ENCODE measurements around the gene PPP2R5C. TPM values are rescaled to one million over a fixed set of nuclear protein-coding genes. Genes with fewer than 3 reads are reported as not detected.
"Not testable (repeated sequence)": the region's sequence is repeated elsewhere in the genome, so short reads cannot be mapped to it uniquely, and the experiment has no call there.

Gene PPP2R5C
- total RNA-seq, 3 donors from 2014 or later: 90.5 to 105 (median 102) TPM

DNA sequence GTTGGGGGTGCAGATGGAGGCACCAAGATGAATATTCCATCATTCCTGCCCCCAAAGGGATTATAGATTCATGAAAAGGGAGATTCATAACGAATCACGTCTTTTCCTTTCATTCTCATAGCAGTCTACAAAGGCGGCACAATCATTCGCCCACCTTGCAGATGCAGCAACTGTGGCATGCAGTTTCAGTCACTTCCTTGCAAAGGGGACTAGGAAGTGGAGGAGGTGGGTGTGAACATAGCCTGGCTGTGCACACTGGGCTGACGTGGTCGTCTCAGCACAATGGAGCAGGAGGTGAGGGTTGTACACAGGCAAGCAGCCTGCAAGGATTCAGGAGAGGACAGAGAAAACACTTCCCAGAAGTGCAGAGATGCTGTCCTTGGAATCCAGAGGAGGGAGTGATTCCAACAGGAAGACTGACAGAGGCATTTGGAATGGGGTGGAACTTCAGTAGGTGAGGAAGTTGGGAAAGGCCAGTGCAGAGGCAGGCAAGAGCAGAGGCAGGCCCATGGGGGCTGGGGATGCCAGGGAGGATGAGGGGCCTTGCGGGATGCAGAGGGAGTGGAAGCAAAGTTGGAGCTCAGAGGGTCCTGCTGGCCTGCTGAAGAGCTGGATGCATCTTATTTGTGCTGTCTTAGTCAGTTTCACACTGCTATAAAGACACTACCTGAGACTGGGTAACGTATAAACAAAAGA is 21.9 kb upstream of the PPP2R5C start:
- Histone ChIP-seq H3K4me1 (no peaks in the 10 kb centered on the region), H3K27me3 (no peaks in the 10 kb centered on the region), H3K27ac (no peak overlapping the region), H3K36me3 (no peaks in the 10 kb centered on the region), H3K4me3 (no peak overlapping the region), H3K9me3 (peaks cover 10 to 14% of the 10 kb centered on the region in 2 donors)
- TF ChIP-seq POLR2AphosphoS5 (IDR thresholded peaks at IDR 0.05) (no peak), POLR2A (IDR thresholded peaks at IDR 0.05) (no peak)
- TF ChIP-seq, protein P1, sequence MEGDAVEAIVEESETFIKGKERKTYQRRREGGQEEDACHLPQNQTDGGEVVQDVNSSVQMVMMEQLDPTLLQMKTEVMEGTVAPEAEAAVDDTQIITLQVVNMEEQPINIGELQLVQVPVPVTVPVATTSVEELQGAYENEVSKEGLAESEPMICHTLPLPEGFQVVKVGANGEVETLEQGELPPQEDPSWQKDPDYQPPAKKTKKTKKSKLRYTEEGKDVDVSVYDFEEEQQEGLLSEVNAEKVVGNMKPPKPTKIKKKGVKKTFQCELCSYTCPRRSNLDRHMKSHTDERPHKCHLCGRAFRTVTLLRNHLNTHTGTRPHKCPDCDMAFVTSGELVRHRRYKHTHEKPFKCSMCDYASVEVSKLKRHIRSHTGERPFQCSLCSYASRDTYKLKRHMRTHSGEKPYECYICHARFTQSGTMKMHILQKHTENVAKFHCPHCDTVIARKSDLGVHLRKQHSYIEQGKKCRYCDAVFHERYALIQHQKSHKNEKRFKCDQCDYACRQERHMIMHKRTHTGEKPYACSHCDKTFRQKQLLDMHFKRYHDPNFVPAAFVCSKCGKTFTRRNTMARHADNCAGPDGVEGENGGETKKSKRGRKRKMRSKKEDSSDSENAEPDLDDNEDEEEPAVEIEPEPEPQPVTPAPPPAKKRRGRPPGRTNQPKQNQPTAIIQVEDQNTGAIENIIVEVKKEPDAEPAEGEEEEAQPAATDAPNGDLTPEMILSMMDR (IDR thresholded peaks at IDR 0.05): no peak
- DNase-seq (ENCODE audit: low spot score in 2 of 2): no peak
- intact Hi-C loops (cut with DNase I; ENCODE audit: low total_unique reads): no loop called here

DNA sequence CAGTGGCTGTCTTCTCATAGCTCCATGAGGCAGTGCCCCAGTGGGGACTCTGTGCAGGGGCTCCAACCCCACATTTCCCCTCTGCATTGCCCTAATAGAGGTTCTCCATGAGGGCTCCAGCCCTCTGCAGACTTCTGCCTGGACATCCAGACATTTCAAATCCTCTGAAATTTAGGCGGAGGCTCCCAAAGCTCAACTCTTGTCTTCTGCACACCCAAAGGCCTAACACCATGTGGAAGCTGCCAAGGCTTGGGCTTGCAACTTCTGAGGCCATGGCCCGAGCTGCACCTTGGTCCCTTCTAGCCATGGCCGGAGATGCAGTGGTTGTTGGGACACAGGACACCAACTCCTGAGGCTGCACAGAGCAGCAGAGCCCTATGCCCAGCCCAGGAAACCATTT is 20.5 kb upstream of the PPP2R5C start:
- intact Hi-C loops (cut with DNase I; ENCODE audit: low total_unique reads): no loop called here

DNA sequence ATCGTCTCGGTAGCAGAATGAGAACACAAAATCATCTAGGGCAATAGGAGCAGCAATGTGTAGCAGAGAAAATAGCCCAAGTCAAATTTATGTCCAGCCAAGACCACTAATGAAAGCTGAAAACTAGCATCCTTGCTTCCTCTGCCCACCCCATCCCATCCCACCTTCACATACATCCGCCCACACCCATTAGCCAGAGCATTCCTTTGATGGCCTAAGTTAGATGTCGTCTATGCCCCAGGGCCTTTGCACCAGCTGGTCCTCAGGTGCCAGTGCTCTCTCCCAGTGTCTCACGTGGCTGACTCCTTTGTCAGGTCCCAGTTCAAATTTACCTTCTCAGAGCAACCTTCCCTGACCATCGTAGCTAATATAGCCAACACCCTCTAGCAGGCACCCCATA is 17.8 kb upstream of the PPP2R5C start:
- no peak overlapping the region for H3K4me3 ChIP-seq
- no peak for TF ChIP-seq POLR2AphosphoS5 (IDR thresholded peaks at IDR 0.05)
- TF ChIP-seq POLR2A (IDR thresholded peaks at IDR 0.05): no peak
- TF ChIP-seq, protein P1 (IDR thresholded peaks at IDR 0.05): no peak
- no peak overlapping the region for H3K27ac ChIP-seq
- no peaks in the 10 kb centered on the region for H3K4me1 ChIP-seq
- no peaks in the 10 kb centered on the region for H3K36me3 ChIP-seq
- intact Hi-C loops (cut with DNase I; ENCODE audit: low total_unique reads): no loop called here
- H3K9me3 ChIP-seq: peaks cover 10 to 14% of the 10 kb centered on the region in 2 donors
- no peak for DNase-seq (ENCODE audit: low spot score in 2 of 2)
- no peaks in the 10 kb centered on the region for H3K27me3 ChIP-seq

More for the DNA sequence above, 20.5 kb upstream of the PPP2R5C start:
- H3K27ac ChIP-seq: no peak overlapping the region
- H3K9me3 ChIP-seq: peaks cover 10 to 14% of the 10 kb centered on the region in 2 donors
- no peak for DNase-seq (ENCODE audit: low spot score in 2 of 2)
- no peaks in the 10 kb centered on the region for H3K27me3 ChIP-seq
- no peak overlapping the region for H3K4me3 ChIP-seq
- no peaks in the 10 kb centered on the region for H3K36me3 ChIP-seq
- TF ChIP-seq POLR2A (IDR thresholded peaks at IDR 0.05) (no peak), POLR2AphosphoS5 (IDR thresholded peaks at IDR 0.05) (no peak)
- TF ChIP-seq, protein P1 (IDR thresholded peaks at IDR 0.05): no peak
- no peaks in the 10 kb centered on the region for H3K4me1 ChIP-seq

DNA sequence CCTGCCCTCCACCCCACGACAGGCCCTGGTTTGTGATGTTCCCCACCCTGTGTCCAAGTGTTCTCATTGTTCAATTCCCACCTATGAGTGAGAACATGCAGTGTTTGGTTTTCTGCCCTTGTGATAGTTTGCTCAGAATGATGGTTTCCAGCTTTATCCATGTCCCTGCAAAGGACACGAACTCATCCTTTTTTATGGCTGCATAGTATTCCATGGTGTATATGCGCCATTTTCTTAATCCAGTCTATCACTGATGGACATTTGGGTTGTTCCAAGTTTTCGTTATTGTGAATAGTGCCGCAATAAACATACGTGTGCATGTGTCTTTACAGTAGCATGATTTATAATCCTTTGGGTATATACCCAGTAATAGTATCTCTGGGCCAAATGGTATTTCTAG is 17.1 kb upstream of the PPP2R5C start:
- H3K4me3 ChIP-seq; H3K4me1 ChIP-seq; DNase-seq (ENCODE audit: low spot score in 2 of 2); intact Hi-C loops (cut with DNase I; ENCODE audit: low total_unique reads); H3K36me3 ChIP-seq; H3K27me3 ChIP-seq; H3K27ac ChIP-seq: not testable (repeated sequence)
- H3K9me3 ChIP-seq: peaks cover 10 to 14% of the 10 kb centered on the region in 2 donors

DNA sequence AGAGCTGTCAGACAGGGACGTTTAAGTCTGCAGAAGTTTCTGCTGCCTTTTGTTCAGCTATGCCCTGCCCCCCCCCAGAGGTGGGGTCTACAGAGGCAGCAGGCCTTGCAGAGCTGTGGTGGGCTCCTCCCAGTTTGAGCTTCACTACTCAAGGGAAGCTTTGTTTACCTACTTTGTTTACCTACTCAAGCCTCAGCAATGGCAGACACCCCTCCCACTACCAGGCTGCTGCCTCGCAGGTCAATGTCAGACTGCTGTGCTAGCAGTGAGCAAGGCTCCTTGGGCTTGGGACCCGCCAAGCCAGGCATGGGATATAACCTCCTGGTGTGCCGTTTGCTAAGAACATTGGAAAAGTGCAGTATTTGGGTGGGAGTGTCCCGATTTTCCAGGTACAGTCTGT is 11.8 kb upstream of the PPP2R5C start:
- H3K4me1 ChIP-seq; H3K27ac ChIP-seq; H3K4me3 ChIP-seq; H3K36me3 ChIP-seq; DNase-seq (ENCODE audit: low spot score in 2 of 2); H3K27me3 ChIP-seq; intact Hi-C loops (cut with DNase I; ENCODE audit: low total_unique reads); H3K9me3 ChIP-seq: not testable (repeated sequence)

DNA sequence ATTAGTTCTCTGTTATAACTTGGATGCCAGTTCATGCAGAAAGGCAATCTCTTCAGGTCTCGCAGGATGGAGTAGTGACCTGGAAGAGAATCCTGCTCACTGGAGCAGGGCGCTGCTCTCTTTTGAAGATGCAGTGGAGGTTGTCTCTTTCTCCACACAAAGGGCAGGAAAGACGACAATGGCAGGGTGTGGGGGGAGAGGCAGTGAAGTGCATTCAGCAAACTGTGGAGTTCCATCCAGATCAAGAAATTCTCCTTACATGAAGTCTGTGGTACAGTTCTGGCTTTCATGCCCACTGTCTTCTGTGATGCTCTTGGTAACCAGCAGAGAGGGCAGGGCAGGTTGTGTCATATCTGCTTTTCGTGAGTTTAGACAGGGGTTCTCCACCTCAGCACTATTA is 6.6 kb upstream of the PPP2R5C start:
- no peaks in the 10 kb centered on the region for H3K36me3 ChIP-seq
- DNase-seq (ENCODE audit: low spot score in 2 of 2): no peak
- no peaks in the 10 kb centered on the region for H3K4me1 ChIP-seq
- intact Hi-C loops (cut with DNase I; ENCODE audit: low total_unique reads): no loop called here
- no peak overlapping the region for H3K27ac ChIP-seq
- no peak overlapping the region for H3K4me3 ChIP-seq
- H3K9me3 ChIP-seq: peaks cover 0 to 7% of the 10 kb centered on the region in 2 donors
- H3K27me3 ChIP-seq: no peaks in the 10 kb centered on the region
- TF ChIP-seq, protein P1 (IDR thresholded peaks at IDR 0.05): no peak
- TF ChIP-seq POLR2AphosphoS5 (IDR thresholded peaks at IDR 0.05): no peak
- no peak for TF ChIP-seq POLR2A (IDR thresholded peaks at IDR 0.05)
